Gastroesophageal sphincter (tissue), 4 donors: ENCODE results near the gene DNASE1L2. TPM values are rescaled to one million over a fixed set of nuclear protein-coding genes. Genes with fewer than 3 reads are reported as not detected.

ENCODE experiments used
- ATAC-seq: fragments of 150-250 bp; one replicate; pipeline ENCODE4 v1.9.1; 2016; ENCODE audit warnings: mild to moderate bottlenecking, moderate library complexity
- H3K27ac ChIP-seq, 4 donors: fragments of 200-600 bp; sonication (generic) in 3 of 4; 1 replicate in 3 of 4; 2 replicates in 1 of 4; pipeline ENCODE4 v1.5.1; 2016 to 2019
- H3K27me3 ChIP-seq: fragments of 200-600 bp; sonication (generic); one replicate; pipeline ENCODE4 v1.5.1; 2019
- H3K36me3 ChIP-seq, 2 donors: fragments of 200-600 bp; sonication (generic); one replicate each; pipeline ENCODE4 v1.5.1; 2019; ENCODE audit warnings: control low read depth in 1 of 2
- H3K4me1 ChIP-seq, 3 donors: fragments of 200-600 bp; sonication (generic); 1 replicate in 2 of 3; 2 replicates in 1 of 3; pipeline ENCODE4 v1.5.1; 2016 to 2019; ENCODE audit warnings: control low read depth in 2 of 3
- H3K4me3 ChIP-seq, 2 donors: fragments of 200-600 bp; sonication (generic); one replicate each; pipeline ENCODE4 v1.5.1; 2019; ENCODE audit warnings: mild to moderate bottlenecking in 1 of 2, moderate library complexity in 1 of 2
- H3K9me3 ChIP-seq, 3 donors: fragments of 200-600 bp; sonication (generic); one replicate each; pipeline ENCODE4 v1.5.1; 2017 to 2019; ENCODE audit warnings: control low read depth in 2 of 3
- EP300 ChIP-seq: sonication (generic); formaldehyde crosslinking; IDR thresholded peaks from one replicate; pipeline ENCODE4 v1.6.1; 2017; ENCODE audit warnings: antibody characterized with exemption, mild to moderate bottlenecking
- POLR2A ChIP-seq, 2 donors: fragments of 450-650 bp; IDR thresholded peaks; one replicate each; pipeline ENCODE4 v1.6.1; 2017; ENCODE audit warnings: antibody characterized with exemption in 2 of 2, mild to moderate bottlenecking in 2 of 2, moderate library complexity in 1 of 2
- POLR2AphosphoS5 ChIP-seq: sonication (generic); formaldehyde crosslinking; IDR thresholded peaks from one replicate; pipeline ENCODE4 v1.6.1; 2017; ENCODE audit warnings: antibody characterized with exemption
- WGBS, 2 donors: methylation state at CpG; one replicate each; pipeline ENCODE4 v1.1.5; 2018; ENCODE audit warnings: low coverage in 1 of 2; 5-methylcytosine and 5-hydroxymethylcytosine counted together
- total RNA-seq, 4 donors: library from RNA; depleted of rRNA; stranded (reverse); fragments of >200 nt; gene quantifications; one replicate each; pipeline ENCODE4 v1.1.0, GENCODE V29; 2016
- TF ChIP-seq, protein P1 (sequence below), 4 experiments: fragments of 200-600 bp in 2 of 4; fragments of 450-650 bp in 2 of 4; sonication (generic) in 1 of 4; IDR thresholded peaks; one replicate each; pipeline ENCODE4 v1.5.1; 2017 to 2019; ENCODE audit warnings: antibody characterized with exemption in 4 of 4, mild to moderate bottlenecking in 2 of 4, moderate library complexity in 2 of 4

Gene DNASE1L2
- total RNA-seq, 4 donors from 2014 or later, result 0.27 to 1.7 (median 1.1) TPM; not detected in 1

DNA sequence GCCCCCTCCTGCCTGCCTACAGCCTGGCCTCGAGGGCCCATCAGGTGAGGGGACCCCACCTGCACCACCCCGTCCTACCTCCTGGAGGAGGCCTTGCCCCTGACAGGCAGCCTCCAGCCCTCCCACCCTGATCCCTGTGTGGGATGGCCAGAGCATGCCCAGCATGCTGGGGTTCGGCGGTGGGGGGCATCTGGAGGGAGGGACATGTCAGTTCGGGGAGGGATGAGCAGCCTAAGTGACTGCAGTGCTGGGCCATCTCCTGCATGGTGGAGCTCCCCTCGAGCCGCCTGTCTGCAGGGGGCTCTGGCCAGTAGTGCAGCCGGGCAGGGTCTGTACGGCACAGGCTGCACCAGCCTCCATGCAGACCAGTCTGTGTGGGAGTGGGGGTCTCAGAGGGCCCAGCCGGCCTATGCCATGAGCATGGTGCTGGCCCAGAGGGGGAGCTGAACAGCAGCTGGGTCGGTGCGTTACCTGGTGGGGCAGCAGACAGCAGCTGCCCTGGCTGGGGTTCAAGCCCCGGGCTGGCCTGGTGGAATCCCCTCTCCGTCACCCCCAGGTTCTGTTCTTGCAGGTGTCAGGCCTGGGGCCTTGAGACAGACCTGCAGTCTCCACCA, 35.7 kb downstream of the DNASE1L2 start:
- TF ChIP-seq, protein P1, sequence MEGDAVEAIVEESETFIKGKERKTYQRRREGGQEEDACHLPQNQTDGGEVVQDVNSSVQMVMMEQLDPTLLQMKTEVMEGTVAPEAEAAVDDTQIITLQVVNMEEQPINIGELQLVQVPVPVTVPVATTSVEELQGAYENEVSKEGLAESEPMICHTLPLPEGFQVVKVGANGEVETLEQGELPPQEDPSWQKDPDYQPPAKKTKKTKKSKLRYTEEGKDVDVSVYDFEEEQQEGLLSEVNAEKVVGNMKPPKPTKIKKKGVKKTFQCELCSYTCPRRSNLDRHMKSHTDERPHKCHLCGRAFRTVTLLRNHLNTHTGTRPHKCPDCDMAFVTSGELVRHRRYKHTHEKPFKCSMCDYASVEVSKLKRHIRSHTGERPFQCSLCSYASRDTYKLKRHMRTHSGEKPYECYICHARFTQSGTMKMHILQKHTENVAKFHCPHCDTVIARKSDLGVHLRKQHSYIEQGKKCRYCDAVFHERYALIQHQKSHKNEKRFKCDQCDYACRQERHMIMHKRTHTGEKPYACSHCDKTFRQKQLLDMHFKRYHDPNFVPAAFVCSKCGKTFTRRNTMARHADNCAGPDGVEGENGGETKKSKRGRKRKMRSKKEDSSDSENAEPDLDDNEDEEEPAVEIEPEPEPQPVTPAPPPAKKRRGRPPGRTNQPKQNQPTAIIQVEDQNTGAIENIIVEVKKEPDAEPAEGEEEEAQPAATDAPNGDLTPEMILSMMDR (IDR thresholded peaks at IDR 0.05), result no peak
- TF ChIP-seq EP300 (no peak), POLR2A (IDR thresholded peaks at IDR 0.05) (no peak), POLR2AphosphoS5 (no peak)
- Histone ChIP-seq H3K4me1 (peaks cover 0 to 37% (median 9%) of the 10 kb centered on the region in 3 donors), H3K27ac (no peak overlapping the region), H3K9me3 (no peaks in the 10 kb centered on the region), H3K4me3 (no peak overlapping the region), H3K27me3 (no peaks in the 10 kb centered on the region), H3K36me3 (peaks cover 0 to 13% of the 10 kb centered on the region in 2 donors)
- 88% methylated on average over 4 of the region's 14 CpGs; no CpG with 5 or more reads in 1 of the 2 donors for WGBS, 2 donors
- ATAC-seq, result no peak

DNA sequence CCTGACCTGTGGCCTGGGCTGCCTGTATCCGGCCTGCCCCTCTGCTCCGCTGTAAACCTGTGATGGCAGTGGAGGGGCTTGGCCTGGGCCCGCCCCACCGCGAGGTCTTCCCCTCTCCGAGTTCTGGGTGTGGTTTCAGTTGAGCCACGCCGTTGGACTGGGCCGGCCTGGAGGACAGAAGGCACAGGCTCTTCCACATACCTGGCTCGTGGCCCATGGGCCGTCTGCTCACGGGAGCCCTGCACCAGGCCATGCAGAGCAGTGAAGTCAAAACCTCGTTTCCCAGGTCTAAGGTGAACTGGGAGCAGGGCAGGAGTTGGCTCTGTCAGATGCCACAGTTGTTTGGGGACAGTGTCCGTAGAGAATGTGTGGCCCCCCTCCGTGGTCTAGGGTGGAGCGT, 37.2 kb downstream of the DNASE1L2 start:
- 58% methylated on average over 6 of the region's 16 CpGs; no CpG with 5 or more reads in 1 of the 2 donors for WGBS, 2 donors
- no peak for ATAC-seq
- H3K36me3 ChIP-seq, result peaks cover 0 to 29% of the 10 kb centered on the region in 2 donors
- no peaks in the 10 kb centered on the region for H3K9me3 ChIP-seq
- H3K27ac ChIP-seq, result no peak overlapping the region
- H3K4me3 ChIP-seq, result no peak overlapping the region
- TF ChIP-seq POLR2AphosphoS5 (no peak), EP300 (no peak), POLR2A (IDR thresholded peaks at IDR 0.05) (no peak)
- TF ChIP-seq, protein P1 (IDR thresholded peaks at IDR 0.05), result no peak
- peaks cover 0 to 33% (median 9%) of the 10 kb centered on the region in 3 donors for H3K4me1 ChIP-seq
- no peaks in the 10 kb centered on the region for H3K27me3 ChIP-seq

DNA sequence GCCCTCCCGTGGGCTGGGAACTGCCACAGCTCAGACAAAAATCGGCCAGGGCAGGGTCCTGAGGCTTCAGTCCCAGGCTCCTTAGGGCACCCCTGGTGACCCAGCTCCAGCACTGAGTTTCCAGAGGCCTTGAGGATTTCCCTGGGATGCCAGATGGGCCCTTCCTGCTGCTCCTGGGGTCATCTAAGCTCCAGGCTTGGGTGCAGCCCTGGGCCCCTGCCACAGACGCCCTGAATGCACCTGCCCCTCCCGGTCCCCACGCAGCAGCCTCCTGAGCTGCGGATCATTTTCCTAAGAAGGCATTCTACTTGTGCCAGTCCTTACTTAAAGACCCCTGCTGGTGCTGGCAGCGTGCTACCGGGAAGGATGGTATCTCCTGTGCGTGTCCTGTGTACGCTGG, 37.7 kb downstream of the DNASE1L2 start:
- Histone ChIP-seq H3K4me1 (peaks cover 0 to 28% (median 9%) of the 10 kb centered on the region in 3 donors), H3K27me3 (no peaks in the 10 kb centered on the region), H3K27ac (no peak overlapping the region), H3K36me3 (peaks cover 0 to 32% of the 10 kb centered on the region in 2 donors), H3K4me3 (no peak overlapping the region), H3K9me3 (no peaks in the 10 kb centered on the region)
- 79% methylated on average over 4 of the region's 10 CpGs; no CpG with 5 or more reads in 1 of the 2 donors for WGBS, 2 donors
- no peak for ATAC-seq
- no peak for TF ChIP-seq EP300
- TF ChIP-seq POLR2A (IDR thresholded peaks at IDR 0.05), result no peak
- TF ChIP-seq POLR2AphosphoS5, result no peak
- TF ChIP-seq, protein P1 (IDR thresholded peaks at IDR 0.05), result no peak

DNA sequence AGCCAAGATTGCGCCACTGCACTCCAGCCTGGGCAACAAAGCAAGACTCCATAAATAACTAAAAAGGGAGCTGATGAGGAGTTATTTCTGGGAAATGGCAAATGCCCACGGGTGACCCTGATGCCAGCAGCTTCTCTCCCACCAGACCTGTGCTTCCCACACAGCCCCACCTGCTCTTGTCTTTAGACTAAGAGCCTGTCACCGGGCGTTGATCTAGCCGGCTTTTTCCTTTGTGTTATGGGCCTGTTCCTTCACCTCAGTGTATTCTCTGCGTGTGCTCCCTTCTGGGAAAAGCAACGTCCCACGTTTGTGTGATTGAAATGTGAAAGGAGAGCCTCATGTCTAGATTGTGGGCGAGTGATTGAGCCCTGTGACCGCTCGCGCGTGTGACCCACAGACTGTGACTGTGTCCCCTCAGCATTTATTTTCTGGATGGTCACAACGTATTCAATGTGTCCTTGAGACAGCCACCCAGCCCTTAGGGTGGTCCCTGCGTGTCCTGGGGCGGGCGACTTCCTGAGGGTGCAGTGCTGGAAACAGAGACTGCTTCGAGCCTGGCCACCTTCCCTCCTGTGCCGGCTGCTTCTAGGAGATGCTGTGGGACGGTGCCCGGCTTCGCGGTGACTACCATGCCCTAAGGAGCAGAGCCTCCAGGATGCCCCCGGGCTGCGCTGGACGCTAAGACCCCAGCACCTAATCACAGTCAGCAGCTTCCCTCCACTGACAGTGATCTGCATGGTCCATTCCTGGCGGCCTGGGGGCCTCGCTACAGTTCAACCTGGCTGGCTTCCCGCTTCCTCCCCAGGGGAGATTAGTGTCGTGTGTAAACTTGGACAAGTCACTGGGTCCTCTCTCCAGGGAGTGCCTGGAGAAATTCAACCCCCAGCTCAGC, 39.5 kb downstream of the DNASE1L2 start:
- 53 to 94% methylated on average over 5 to 6 of the region's 30 CpGs for WGBS, 2 donors
- no peak for ATAC-seq

More for the DNA sequence above, 39.5 kb downstream of the DNASE1L2 start:
- peaks cover 0 to 50% of the 10 kb centered on the region in 2 donors for H3K36me3 ChIP-seq
- peaks cover 0 to 10% (median 0%) of the 10 kb centered on the region in 3 donors for H3K4me1 ChIP-seq
- H3K9me3 ChIP-seq, result no peaks in the 10 kb centered on the region
- H3K27ac ChIP-seq, result no peak overlapping the region
- no peak overlapping the region for H3K4me3 ChIP-seq
- no peaks in the 10 kb centered on the region for H3K27me3 ChIP-seq
- TF ChIP-seq EP300, result no peak
- TF ChIP-seq POLR2AphosphoS5, result no peak
- no peak for TF ChIP-seq POLR2A (IDR thresholded peaks at IDR 0.05)
- TF ChIP-seq, protein P1 (IDR thresholded peaks at IDR 0.05), result no peak
